GM12878 (cell line): ENCODE results near the gene ACSL1. TPM values are rescaled to one million over a fixed set of nuclear protein-coding genes. Genes with fewer than 3 reads are reported as not detected.

Source experiments
- ATAC-seq: fragments of 200-7000 bp; cut with Tn5 transposase; 3 replicates; pipeline ENCODE4 v1.9.1; 2020; ENCODE audit warnings: mild to moderate bottlenecking, moderate library complexity
- BruUV-seq: library from RNA; stranded (reverse); fragments of 400-500 nt; replicated peaks from 2 replicates; lab custom pipeline; 2021; lab: Mats Ljungman, UMichigan
- CTCF ChIA-PET: fragments of 300-600 bp; sonication (Branson Sonifier 250); formaldehyde crosslinking; extraction: SDS; loops from one replicate; lab custom pipeline; 2021; ENCODE audit warnings: inconsistent platforms; lab: Yijun Ruan, JAX
- POLR2A ChIA-PET: fragments of 350-600 bp; formaldehyde crosslinking; extraction: SDS; loops from one replicate; lab custom pipeline; 2021; ENCODE audit warnings: inconsistent platforms; lab: Charles Lee
- RAD21 ChIA-PET: fragments of 300-600 bp; sonication (Branson Sonifier 250); formaldehyde crosslinking; loops from one replicate; lab custom pipeline; 2023; ENCODE audit warnings: antibody characterized with exemption; ENCODE audit not compliant: unreplicated experiment; lab: Charles Lee
- SMC1A ChIA-PET: fragments of 300-600 bp; sonication (Branson Sonifier 250); formaldehyde crosslinking; loops from one replicate; lab custom pipeline; 2023; ENCODE audit not compliant: unreplicated experiment, uncharacterized antibody; lab: Charles Lee
- DNase-seq: peaks from one replicate; pipeline ENCODE4 v3.0.0-alpha.2; 2011; ENCODE audit warnings: low read depth, low spot score
- FAIRE-seq: peaks from 3 replicates; lab custom pipeline; 2011; peaks lifted over from hg19 to GRCh38; lab: Jason Lieb, UNC
- H2AFZ ChIP-seq: 2 replicates; pipeline ENCODE4 v1.6.0; 2011; ENCODE audit warnings: low read depth, low read length, control low read depth; ENCODE audit not compliant: control insufficient read depth
- H3K27ac ChIP-seq: 2 replicates; pipeline ENCODE4 v1.5.1; 2011; ENCODE audit warnings: control low read depth; ENCODE audit not compliant: control insufficient read depth, insufficient read depth
- H3K27me3 ChIP-seq, 2 experiments: replicated peaks in 1 of 2; 2 replicates each; pipeline versions ENCODE4 v1.6.0 to v1.6.1; 2011; ENCODE audit warnings: low read length in 1 of 2; ENCODE audit not compliant: control insufficient read depth in 2 of 2, insufficient read depth in 2 of 2
- H3K36me3 ChIP-seq, 2 experiments: 2 replicates each; pipeline ENCODE4 v1.5.1; 2011; ENCODE audit warnings: low read length in 1 of 2; ENCODE audit not compliant: control insufficient read depth in 2 of 2, insufficient read depth in 2 of 2
- H3K4me1 ChIP-seq: 2 replicates; pipeline ENCODE4 v1.6.1; 2011; ENCODE audit warnings: mild to moderate bottlenecking, low read length, moderate library complexity, mixed read lengths; ENCODE audit not compliant: control insufficient read depth, insufficient read depth
- H3K4me2 ChIP-seq: 2 replicates; pipeline ENCODE4 v1.6.0; 2011; ENCODE audit warnings: control low read depth; ENCODE audit not compliant: control insufficient read depth, insufficient read depth
- H3K4me3 ChIP-seq: fragments of 200-600 bp; sonication (generic); 2 replicates; pipeline ENCODE4 v1.5.1; 2016
- H3K79me2 ChIP-seq: 2 replicates; pipeline ENCODE4 v1.6.0; 2011; ENCODE audit warnings: low read length; ENCODE audit not compliant: control insufficient read depth, insufficient read depth
- H3K9ac ChIP-seq: 2 replicates; pipeline ENCODE4 v1.8.0; 2011; ENCODE audit warnings: low read length, control low read depth, mixed read lengths; ENCODE audit not compliant: control insufficient read depth, insufficient read depth
- H3K9me3 ChIP-seq: replicated peaks from 3 replicates; pipeline ENCODE4 v1.5.1; 2011; ENCODE audit warnings: mild to moderate bottlenecking, low read length; ENCODE audit not compliant: control insufficient read depth, insufficient read depth
- H4K20me1 ChIP-seq: 2 replicates; pipeline ENCODE4 v1.6.0; 2011; ENCODE audit not compliant: control insufficient read depth, insufficient read depth
- IKZF2 ChIP-seq, 2 experiments: fragments of 450-650 bp; IDR thresholded peaks; 2 replicates each; pipeline ENCODE4 v1.6.1; 2017; ENCODE audit warnings: mild to moderate bottlenecking in 2 of 2, moderate library complexity in 2 of 2
- LARP7 ChIP-seq: fragments of 450-650 bp; IDR thresholded peaks from 2 replicates; pipeline ENCODE4 v1.6.1; 2017; ENCODE audit warnings: mild to moderate bottlenecking
- MEF2A ChIP-seq: IDR thresholded peaks from 2 replicates; pipeline ENCODE4 v1.6.1; 2011; ENCODE audit warnings: low read depth, mild to moderate bottlenecking, low read length, moderate library complexity; ENCODE audit not compliant: insufficient read depth
- NR2F1 ChIP-seq: fragments of 450-650 bp; conservative IDR thresholded peaks from 2 replicates; pipeline ENCODE4 v1.6.1; 2017; ENCODE audit warnings: mild to moderate bottlenecking
- POLR2AphosphoS2 ChIP-seq: IDR thresholded peaks from 2 replicates; pipeline ENCODE4 v1.6.1; 2011; ENCODE audit warnings: low read depth, mild to moderate bottlenecking, low read length, improper control_type of control experiment, moderate library complexity
- WGBS: methylation state at CpG from one replicate; pipeline ENCODE4 v1.1.6; 2016; ENCODE audit warnings: low lambda C conversion rate; ENCODE audit not compliant: insufficient replicate concordance, insufficient coverage; ENCODE audit errors: missing lambda C conversion rate; 5-methylcytosine and 5-hydroxymethylcytosine counted together
- in situ Hi-C: fragments of 300-500 bp; cut with MboI; formaldehyde crosslinking; loops from 9 replicates; pipeline ENCODE4 v1.14.3; 2018; ENCODE audit warnings: mixed read lengths
- intact Hi-C: fragments of 100-400 bp; cut with micrococcal nuclease; formaldehyde crosslinking; loops from one replicate; pipeline ENCODE4 v1.14.2; 2022; ENCODE audit not compliant: unreplicated experiment
- polyA plus RNA-seq, 11 experiments: library from polyadenylated mRNA; depleted of rRNA in 4 of 11; unstranded in 6 of 11; stranded (reverse) in 5 of 11; fragments of >200 nt; fragmentation: Nextera tagmentation in 4 of 11; fragmentation: Illumina TruSeq in 1 of 11; extraction: Ambion mirVana in 4 of 11; extraction: Trizol in 1 of 11; gene quantifications; 1 replicate in 1 of 11; 2 replicates in 10 of 11; pipeline versions ENCODE4 v1.2.1 to v1.2.3, GENCODE V29; 2011 to 2016; ENCODE audit warnings: inconsistent platforms in 2 of 11, missing spikeins in 2 of 11, low read depth in 1 of 11
- total RNA-seq, 4 experiments: library from RNA; depleted of rRNA in 3 of 4; stranded (reverse); fragments of >200 nt in 3 of 4; fragmentation: Illumina TruSeq in 1 of 4; extraction: Trizol in 1 of 4; gene quantifications; 2 replicates each; pipeline versions ENCODE4 v1.2.1 to v1.2.3, GENCODE V29; 2013 to 2021
- TF ChIP-seq, protein P1 (sequence below): fragments of 450-650 bp; IDR thresholded peaks from 2 replicates; pipeline ENCODE4 v1.6.1; 2017; ENCODE audit warnings: low read depth, mild to moderate bottlenecking, moderate library complexity

Gene ACSL1
- total and polyA plus RNA-seq, 10 of the 15 experiments (the other 5 are each of a cell fraction or from before 2014, with no cell fraction given) = 30.7 to 68.1 (median 58.7) TPM

GRCh38 chr4:184854673-184855072 is 28.9 kb upstream of the ACSL1 start (continued):
- TF ChIP-seq MEF2A (no peak), LARP7 (no peak), POLR2AphosphoS2 (no peak), IKZF2 (IDR thresholded peaks at IDR 0.05) (peak; percentile 55 to 63; a peak in 3 of 4 replicates), NR2F1 (peak; percentile 21; the same call in 1 of the 2 replicates)
- TF ChIP-seq, all 136 proteins: peak for 19

GRCh38 chr4:184853436-184853835 is 27.7 kb upstream of the ACSL1 start:
- H2AFZ ChIP-seq = no peak overlapping the region
- ChIA-PET SMC1A (interaction anchor here (0.5 to 2.5 kb wide), 2 partner anchors 32 to 510 kb away, joined by 3 to 18 read pairs; no protein-coding TSS in a partner anchor), CTCF (interaction anchor here (1.9 kb wide), 1 partner anchor 8 kb away, joined by 6 read pairs; no protein-coding TSS in a partner anchor), RAD21 (no interaction called here), POLR2A (no interaction called here)
- H3K79me2 ChIP-seq = no peaks in the 10 kb centered on the region
- no peak for ATAC-seq
- no peak overlapping the region for H3K9ac ChIP-seq
- no peak for FAIRE-seq
- H3K36me3 ChIP-seq = no peaks in the 10 kb centered on the region
- DNase-seq = no peak
- no peak overlapping the region for H3K27ac ChIP-seq
- no TSS peak for BruUV-seq
- H4K20me1 ChIP-seq = no peaks in the 10 kb centered on the region
- 36% methylated on average over 9 of the region's 9 CpGs for WGBS
- H3K4me3 ChIP-seq = no peak overlapping the region
- intact Hi-C loops (loop anchor here (10.0 kb wide), 1 partner anchor 569 kb away; no protein-coding TSS in a partner anchor), in situ Hi-C loops (no loop called here)
- TF ChIP-seq, protein P1, sequence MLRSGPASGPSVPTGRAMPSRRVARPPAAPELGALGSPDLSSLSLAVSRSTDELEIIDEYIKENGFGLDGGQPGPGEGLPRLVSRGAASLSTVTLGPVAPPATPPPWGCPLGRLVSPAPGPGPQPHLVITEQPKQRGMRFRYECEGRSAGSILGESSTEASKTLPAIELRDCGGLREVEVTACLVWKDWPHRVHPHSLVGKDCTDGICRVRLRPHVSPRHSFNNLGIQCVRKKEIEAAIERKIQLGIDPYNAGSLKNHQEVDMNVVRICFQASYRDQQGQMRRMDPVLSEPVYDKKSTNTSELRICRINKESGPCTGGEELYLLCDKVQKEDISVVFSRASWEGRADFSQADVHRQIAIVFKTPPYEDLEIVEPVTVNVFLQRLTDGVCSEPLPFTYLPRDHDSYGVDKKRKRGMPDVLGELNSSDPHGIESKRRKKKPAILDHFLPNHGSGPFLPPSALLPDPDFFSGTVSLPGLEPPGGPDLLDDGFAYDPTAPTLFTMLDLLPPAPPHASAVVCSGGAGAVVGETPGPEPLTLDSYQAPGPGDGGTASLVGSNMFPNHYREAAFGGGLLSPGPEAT = no peak
- no peaks in the 10 kb centered on the region for H3K27me3 ChIP-seq
- no peaks in the 10 kb centered on the region for H3K9me3 ChIP-seq
- H3K4me2 ChIP-seq = no peak overlapping the region
- peaks cover 59% of the 10 kb centered on the region for H3K4me1 ChIP-seq
